ENCODE results near the gene PRPF40A.

PRPF40A gene

GRCh38 chr2:152678808-152679207 is 38.5 kb downstream of the PRPF40A start:
- Histone ChIP-seq H3K4me1 (ENCODE audit: control insufficient read depth in 1 of 2, insufficient read depth in 1 of 2, low read depth in 1 of 2, low read length in 1 of 2) (no peaks in the 10 kb centered on the region), H3K36me3 (peaks cover 76% of the 10 kb centered on the region), H3K9me3 (no peaks in the 10 kb centered on the region), H3K27me3 (no peaks in the 10 kb centered on the region), H3K4me3 (ENCODE audit: low read depth in 1 of 2, low read length in 1 of 2) (no peak overlapping the region), H3K27ac (no peak overlapping the region)
- TF ChIP-seq, protein P1, sequence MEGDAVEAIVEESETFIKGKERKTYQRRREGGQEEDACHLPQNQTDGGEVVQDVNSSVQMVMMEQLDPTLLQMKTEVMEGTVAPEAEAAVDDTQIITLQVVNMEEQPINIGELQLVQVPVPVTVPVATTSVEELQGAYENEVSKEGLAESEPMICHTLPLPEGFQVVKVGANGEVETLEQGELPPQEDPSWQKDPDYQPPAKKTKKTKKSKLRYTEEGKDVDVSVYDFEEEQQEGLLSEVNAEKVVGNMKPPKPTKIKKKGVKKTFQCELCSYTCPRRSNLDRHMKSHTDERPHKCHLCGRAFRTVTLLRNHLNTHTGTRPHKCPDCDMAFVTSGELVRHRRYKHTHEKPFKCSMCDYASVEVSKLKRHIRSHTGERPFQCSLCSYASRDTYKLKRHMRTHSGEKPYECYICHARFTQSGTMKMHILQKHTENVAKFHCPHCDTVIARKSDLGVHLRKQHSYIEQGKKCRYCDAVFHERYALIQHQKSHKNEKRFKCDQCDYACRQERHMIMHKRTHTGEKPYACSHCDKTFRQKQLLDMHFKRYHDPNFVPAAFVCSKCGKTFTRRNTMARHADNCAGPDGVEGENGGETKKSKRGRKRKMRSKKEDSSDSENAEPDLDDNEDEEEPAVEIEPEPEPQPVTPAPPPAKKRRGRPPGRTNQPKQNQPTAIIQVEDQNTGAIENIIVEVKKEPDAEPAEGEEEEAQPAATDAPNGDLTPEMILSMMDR (IDR thresholded peaks at IDR 0.05) = no peak

GRCh38 chr2:152676461-152676860 is 40.8 kb downstream of the PRPF40A start:
- H3K9me3 ChIP-seq = no peaks in the 10 kb centered on the region
- TF ChIP-seq, protein P1 (IDR thresholded peaks at IDR 0.05) = no peak
- H3K27ac ChIP-seq = no peak overlapping the region
- H3K36me3 ChIP-seq = peaks cover 95% of the 10 kb centered on the region
- H3K4me1 ChIP-seq (ENCODE audit: control insufficient read depth in 1 of 2, insufficient read depth in 1 of 2, low read depth in 1 of 2, low read length in 1 of 2) = no peaks in the 10 kb centered on the region
- no peaks in the 10 kb centered on the region for H3K27me3 ChIP-seq
- H3K4me3 ChIP-seq (ENCODE audit: low read depth in 1 of 2, low read length in 1 of 2) = no peak overlapping the region

DNA sequence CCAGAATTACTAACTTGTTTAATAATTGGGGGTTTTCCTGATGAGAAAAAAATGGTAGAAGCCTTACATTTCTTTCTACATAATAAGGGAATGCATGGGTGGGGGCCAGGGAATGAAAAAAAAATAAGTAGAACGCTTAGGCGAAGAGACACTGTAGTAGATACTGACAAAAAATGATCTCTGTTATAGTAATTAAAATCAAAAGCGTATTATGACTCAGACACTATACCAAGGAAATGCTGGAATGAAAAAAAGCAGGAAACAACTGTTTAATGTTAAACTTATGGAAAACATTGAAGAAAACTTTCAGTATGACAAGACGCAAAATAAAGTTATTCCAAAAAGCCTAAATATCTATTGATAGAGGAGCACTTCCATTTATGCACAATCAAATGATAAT is 42.9 kb downstream of the PRPF40A start:
- Histone ChIP-seq H3K9me3 (no peaks in the 10 kb centered on the region), H3K27me3 (no peaks in the 10 kb centered on the region), H3K36me3 (peaks cover 97% of the 10 kb centered on the region), H3K4me3 (ENCODE audit: low read depth in 1 of 2, low read length in 1 of 2) (no peak overlapping the region), H3K4me1 (ENCODE audit: control insufficient read depth in 1 of 2, insufficient read depth in 1 of 2, low read depth in 1 of 2, low read length in 1 of 2) (no peaks in the 10 kb centered on the region), H3K27ac (no peak overlapping the region)
- TF ChIP-seq, protein P1 (IDR thresholded peaks at IDR 0.05) = no peak

DNA sequence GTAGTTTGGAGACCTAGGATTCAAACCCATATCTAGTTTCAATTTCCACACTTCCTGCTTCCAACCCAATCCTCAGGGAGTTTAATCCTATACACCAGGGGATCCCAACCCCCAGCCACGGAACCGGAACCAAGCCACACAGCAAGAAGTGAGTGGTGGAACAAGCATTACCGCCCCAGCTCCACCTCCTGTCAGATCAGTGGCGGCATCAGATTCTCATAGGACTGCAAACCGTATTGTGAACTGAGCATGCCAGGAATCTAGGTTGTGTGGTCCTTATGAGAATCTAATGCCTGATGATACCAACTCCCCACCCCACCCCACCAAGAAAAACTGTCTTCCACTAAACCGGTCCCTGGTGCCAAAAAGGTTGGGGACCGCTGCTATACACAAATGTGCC is 52.5 kb downstream of the PRPF40A start:
- Histone ChIP-seq H3K27ac (no peak overlapping the region), H3K4me3 (ENCODE audit: low read depth in 1 of 2, low read length in 1 of 2) (no peak overlapping the region), H3K27me3 (no peaks in the 10 kb centered on the region), H3K9me3 (no peaks in the 10 kb centered on the region), H3K36me3 (peaks cover 100% of the 10 kb centered on the region), H3K4me1 (ENCODE audit: control insufficient read depth in 1 of 2, insufficient read depth in 1 of 2, low read depth in 1 of 2, low read length in 1 of 2) (no peaks in the 10 kb centered on the region)
- TF ChIP-seq, protein P1 (IDR thresholded peaks at IDR 0.05) = no peak

DNA sequence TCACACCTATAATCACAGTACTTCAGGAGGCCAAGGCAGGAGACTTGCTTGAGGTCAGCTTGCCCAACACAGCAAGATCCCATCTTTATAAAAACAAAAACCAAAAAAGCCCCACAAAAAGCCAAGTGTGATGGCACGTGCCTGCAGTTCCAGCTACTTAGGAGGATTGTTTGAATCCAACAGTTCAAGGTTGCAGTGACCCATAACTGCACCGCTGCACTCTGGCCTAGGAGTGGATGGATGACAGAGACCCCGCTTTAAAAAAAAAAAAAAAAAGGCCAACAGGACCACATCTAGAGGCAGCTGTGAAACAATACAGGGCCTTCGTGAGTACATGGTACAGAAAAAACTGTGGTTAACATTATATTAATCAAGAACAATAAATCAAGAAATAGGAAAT is 56.2 kb downstream of the PRPF40A start:
- Histone ChIP-seq H3K4me3 (ENCODE audit: low read depth in 1 of 2, low read length in 1 of 2) (no peak overlapping the region), H3K4me1 (ENCODE audit: control insufficient read depth in 1 of 2, insufficient read depth in 1 of 2, low read depth in 1 of 2, low read length in 1 of 2) (no peaks in the 10 kb centered on the region), H3K27ac (no peak overlapping the region), H3K27me3 (no peaks in the 10 kb centered on the region), H3K36me3 (peaks cover 100% of the 10 kb centered on the region), H3K9me3 (no peaks in the 10 kb centered on the region)
- TF ChIP-seq, protein P1 (IDR thresholded peaks at IDR 0.05) = no peak

- TF ChIP-seq, protein P1 (IDR thresholded peaks at IDR 0.05) = no peak
- Histone ChIP-seq H3K4me3 (ENCODE audit: low read depth in 1 of 2, low read length in 1 of 2) (no peak overlapping the region), H3K27me3 (no peaks in the 10 kb centered on the region), H3K36me3 (peaks cover 99% of the 10 kb centered on the region), H3K9me3 (no peaks in the 10 kb centered on the region), H3K4me1 (ENCODE audit: control insufficient read depth in 1 of 2, insufficient read depth in 1 of 2, low read depth in 1 of 2, low read length in 1 of 2) (no peaks in the 10 kb centered on the region), H3K27ac (no peak overlapping the region)
These were observed 59.0 kb downstream of the PRPF40A start for GRCh38 chr2:152658221-152658620.

Measured in neutrophil (primary cell).